K562 (cell line): Measurements from ENCODE around the gene CHST8.

Source experiments
- NR1H2 ChIP-seq: sonication (generic); formaldehyde crosslinking; IDR thresholded peaks from 2 replicates; pipeline ENCODE4 v1.4.0; 2020; ENCODE audit warnings: mild to moderate bottlenecking, missing genetic modification reagents
- ZBTB1 ChIP-seq: sonication (generic); formaldehyde crosslinking; IDR thresholded peaks from 2 replicates; pipeline ENCODE4 v1.8.1; 2023; ENCODE audit warnings: missing genetic modification reagents, low read depth, mild to moderate bottlenecking, borderline replicate concordance
- TF ChIP-seq, protein P1 (sequence below), 3 experiments: IDR thresholded peaks in 2 of 3; conservative IDR thresholded peaks in 1 of 3; 2 replicates each; pipeline ENCODE4 v1.5.1; 2011 to 2012; ENCODE audit warnings: low read length in 3 of 3, mild to moderate bottlenecking in 3 of 3, control low read depth in 2 of 3, improper control_type of control experiment in 1 of 3, inconsistent platforms in 1 of 3, low read depth in 1 of 3, mixed read lengths in 1 of 3, moderate library complexity in 1 of 3; ENCODE audit not compliant: insufficient read depth in 2 of 3

- TF ChIP-seq, protein P1, sequence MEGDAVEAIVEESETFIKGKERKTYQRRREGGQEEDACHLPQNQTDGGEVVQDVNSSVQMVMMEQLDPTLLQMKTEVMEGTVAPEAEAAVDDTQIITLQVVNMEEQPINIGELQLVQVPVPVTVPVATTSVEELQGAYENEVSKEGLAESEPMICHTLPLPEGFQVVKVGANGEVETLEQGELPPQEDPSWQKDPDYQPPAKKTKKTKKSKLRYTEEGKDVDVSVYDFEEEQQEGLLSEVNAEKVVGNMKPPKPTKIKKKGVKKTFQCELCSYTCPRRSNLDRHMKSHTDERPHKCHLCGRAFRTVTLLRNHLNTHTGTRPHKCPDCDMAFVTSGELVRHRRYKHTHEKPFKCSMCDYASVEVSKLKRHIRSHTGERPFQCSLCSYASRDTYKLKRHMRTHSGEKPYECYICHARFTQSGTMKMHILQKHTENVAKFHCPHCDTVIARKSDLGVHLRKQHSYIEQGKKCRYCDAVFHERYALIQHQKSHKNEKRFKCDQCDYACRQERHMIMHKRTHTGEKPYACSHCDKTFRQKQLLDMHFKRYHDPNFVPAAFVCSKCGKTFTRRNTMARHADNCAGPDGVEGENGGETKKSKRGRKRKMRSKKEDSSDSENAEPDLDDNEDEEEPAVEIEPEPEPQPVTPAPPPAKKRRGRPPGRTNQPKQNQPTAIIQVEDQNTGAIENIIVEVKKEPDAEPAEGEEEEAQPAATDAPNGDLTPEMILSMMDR (IDR thresholded peaks at IDR 0.05 in 2 of 3, conservative IDR thresholded peaks at IDR 0.05 in 1 of 3; ENCODE audit: insufficient read depth in 2 of 3, low read depth in 1 of 3, low read length in 3 of 3): no peak
- TF ChIP-seq NR1H2 (CRISPR knock-in tag) (no peak), ZBTB1 (CRISPR knock-in tag) (no peak)
Measured at GRCh38 chr19:33749016-33749415, 127.3 kb downstream of the CHST8 start.
